ENCODE measurements around the gene CYLD.

The CYLD gene

GRCh38 chr16:50812046-50812445 is 70.2 kb downstream of the CYLD start:
- H3K36me3 ChIP-seq (replicated peaks; ENCODE audit: insufficient read depth, low read length): no peaks in the 10 kb centered on the region
- no peak overlapping the region for H3K4me3 ChIP-seq (ENCODE audit: low read length)
- no peaks in the 10 kb centered on the region for H3K4me1 ChIP-seq (ENCODE audit: low read length)
- no peaks in the 10 kb centered on the region for H3K9me3 ChIP-seq (replicated peaks; ENCODE audit: insufficient read depth, low read length)
- H3F3A ChIP-seq (ENCODE audit: insufficient read depth, low read length): no peaks in the 10 kb centered on the region
- TF ChIP-seq EZH2phosphoT487 (IDR thresholded peaks at IDR 0.05; ENCODE audit: low read length): no peak
- no peak for TF ChIP-seq EZH2 (optimal IDR thresholded peaks at IDR 0.05; ENCODE audit: low read depth, low read length)
- TF ChIP-seq, protein P1, sequence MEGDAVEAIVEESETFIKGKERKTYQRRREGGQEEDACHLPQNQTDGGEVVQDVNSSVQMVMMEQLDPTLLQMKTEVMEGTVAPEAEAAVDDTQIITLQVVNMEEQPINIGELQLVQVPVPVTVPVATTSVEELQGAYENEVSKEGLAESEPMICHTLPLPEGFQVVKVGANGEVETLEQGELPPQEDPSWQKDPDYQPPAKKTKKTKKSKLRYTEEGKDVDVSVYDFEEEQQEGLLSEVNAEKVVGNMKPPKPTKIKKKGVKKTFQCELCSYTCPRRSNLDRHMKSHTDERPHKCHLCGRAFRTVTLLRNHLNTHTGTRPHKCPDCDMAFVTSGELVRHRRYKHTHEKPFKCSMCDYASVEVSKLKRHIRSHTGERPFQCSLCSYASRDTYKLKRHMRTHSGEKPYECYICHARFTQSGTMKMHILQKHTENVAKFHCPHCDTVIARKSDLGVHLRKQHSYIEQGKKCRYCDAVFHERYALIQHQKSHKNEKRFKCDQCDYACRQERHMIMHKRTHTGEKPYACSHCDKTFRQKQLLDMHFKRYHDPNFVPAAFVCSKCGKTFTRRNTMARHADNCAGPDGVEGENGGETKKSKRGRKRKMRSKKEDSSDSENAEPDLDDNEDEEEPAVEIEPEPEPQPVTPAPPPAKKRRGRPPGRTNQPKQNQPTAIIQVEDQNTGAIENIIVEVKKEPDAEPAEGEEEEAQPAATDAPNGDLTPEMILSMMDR (IDR thresholded peaks at IDR 0.05; ENCODE audit: low read length): no peak
- DNase-seq: no peak
- no peak overlapping the region for H3K9ac ChIP-seq (ENCODE audit: low read length)
- no peaks in the 10 kb centered on the region for H4K20me1 ChIP-seq (ENCODE audit: insufficient read depth, low read length)
- no peaks in the 10 kb centered on the region for H3K9me2 ChIP-seq (replicated peaks; ENCODE audit: insufficient read depth, low read length)
- H3K27ac ChIP-seq (ENCODE audit: low read length): no peak overlapping the region
- H2AFZ ChIP-seq (ENCODE audit: low read length): no peak overlapping the region
- no peaks in the 10 kb centered on the region for H3K27me3 ChIP-seq (replicated peaks; ENCODE audit: insufficient read depth, low read length)
- no peaks in the 10 kb centered on the region for H3K79me2 ChIP-seq (ENCODE audit: low read length)
- no peak overlapping the region for H3K4me2 ChIP-seq (ENCODE audit: low read depth, low read length)

DNA sequence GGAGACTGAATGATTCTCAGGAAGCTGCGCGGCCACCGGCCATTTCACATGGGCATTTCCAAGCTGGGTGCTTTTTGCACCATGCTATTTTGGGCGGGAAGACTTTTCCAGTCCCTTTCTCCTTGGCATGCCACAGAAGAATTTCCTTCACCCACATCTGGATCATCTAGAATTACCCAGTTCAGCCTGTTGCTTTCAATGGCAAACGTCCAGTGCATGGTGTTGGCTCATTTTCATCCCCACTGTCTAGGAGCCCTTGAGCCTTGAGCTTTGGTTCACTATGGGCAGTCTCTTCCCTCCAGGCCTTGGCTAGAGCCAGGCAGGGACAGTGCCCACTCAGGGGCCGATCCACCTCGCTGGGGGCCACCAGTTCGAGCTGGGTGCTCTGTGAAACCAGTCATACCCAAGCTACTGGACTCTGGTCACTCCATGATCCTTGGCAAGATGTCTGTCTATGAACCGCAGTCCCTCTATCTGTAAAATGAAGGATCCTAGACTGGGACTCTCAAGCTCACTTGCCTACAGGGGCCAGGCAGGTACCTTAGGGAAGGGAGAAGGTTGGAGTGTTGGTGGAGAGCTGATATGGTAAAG is 71.1 kb downstream of the CYLD start:
- no peak overlapping the region for H3K27ac ChIP-seq (ENCODE audit: low read length)
- H3K4me3 ChIP-seq (ENCODE audit: low read length): no peak overlapping the region
- no peak overlapping the region for H2AFZ ChIP-seq (ENCODE audit: low read length)
- no peaks in the 10 kb centered on the region for H3K9me3 ChIP-seq (replicated peaks; ENCODE audit: insufficient read depth, low read length)
- H3K27me3 ChIP-seq (replicated peaks; ENCODE audit: insufficient read depth, low read length): no peaks in the 10 kb centered on the region
- H3K9ac ChIP-seq (ENCODE audit: low read length): no peak overlapping the region
- H3K36me3 ChIP-seq (replicated peaks; ENCODE audit: insufficient read depth, low read length): no peaks in the 10 kb centered on the region
- no peaks in the 10 kb centered on the region for H3K9me2 ChIP-seq (replicated peaks; ENCODE audit: insufficient read depth, low read length)
- H3F3A ChIP-seq (ENCODE audit: insufficient read depth, low read length): no peaks in the 10 kb centered on the region
- H3K79me2 ChIP-seq (ENCODE audit: low read length): no peaks in the 10 kb centered on the region
- no peaks in the 10 kb centered on the region for H4K20me1 ChIP-seq (ENCODE audit: insufficient read depth, low read length)
- DNase-seq: no peak
- no peaks in the 10 kb centered on the region for H3K4me1 ChIP-seq (ENCODE audit: low read length)
- H3K4me2 ChIP-seq (ENCODE audit: low read depth, low read length): no peak overlapping the region
- no peak for TF ChIP-seq EZH2phosphoT487 (IDR thresholded peaks at IDR 0.05; ENCODE audit: low read length)
- TF ChIP-seq, protein P1 (IDR thresholded peaks at IDR 0.05; ENCODE audit: low read length): no peak
- TF ChIP-seq EZH2 (optimal IDR thresholded peaks at IDR 0.05; ENCODE audit: low read depth, low read length): no peak

GRCh38 chr16:50814052-50814451 is 72.2 kb downstream of the CYLD start:
- no peak overlapping the region for H3K27ac ChIP-seq (ENCODE audit: low read length)
- H3K4me1 ChIP-seq (ENCODE audit: low read length): no peaks in the 10 kb centered on the region
- H4K20me1 ChIP-seq (ENCODE audit: insufficient read depth, low read length): no peaks in the 10 kb centered on the region
- H3K27me3 ChIP-seq (replicated peaks; ENCODE audit: insufficient read depth, low read length): no peaks in the 10 kb centered on the region
- H3K79me2 ChIP-seq (ENCODE audit: low read length): no peaks in the 10 kb centered on the region
- H3K9me2 ChIP-seq (replicated peaks; ENCODE audit: insufficient read depth, low read length): no peaks in the 10 kb centered on the region
- H3F3A ChIP-seq (ENCODE audit: insufficient read depth, low read length): no peaks in the 10 kb centered on the region
- no peak for DNase-seq
- no peak overlapping the region for H3K4me2 ChIP-seq (ENCODE audit: low read depth, low read length)
- no peak overlapping the region for H3K9ac ChIP-seq (ENCODE audit: low read length)
- H3K36me3 ChIP-seq (replicated peaks; ENCODE audit: insufficient read depth, low read length): no peaks in the 10 kb centered on the region
- H2AFZ ChIP-seq (ENCODE audit: low read length): no peak overlapping the region
- no peak overlapping the region for H3K4me3 ChIP-seq (ENCODE audit: low read length)
- TF ChIP-seq EZH2 (optimal IDR thresholded peaks at IDR 0.05; ENCODE audit: low read depth, low read length): no peak
- TF ChIP-seq, protein P1 (IDR thresholded peaks at IDR 0.05; ENCODE audit: low read length): no peak
- no peak for TF ChIP-seq EZH2phosphoT487 (IDR thresholded peaks at IDR 0.05; ENCODE audit: low read length)
- no peaks in the 10 kb centered on the region for H3K9me3 ChIP-seq (replicated peaks; ENCODE audit: insufficient read depth, low read length)

All from MM.1S (cell line).